Upper lobe of left lung (tissue), 4 donors: ENCODE data around the gene MS4A3.

Experiments used
- EP300 ChIP-seq, 4 donors: sonication (generic); formaldehyde crosslinking; IDR thresholded peaks; one replicate each; pipeline ENCODE4 v1.5.1; 2017; ENCODE audit warnings: antibody characterized with exemption in 4 of 4, control low read depth in 2 of 4
- POLR2A ChIP-seq, 4 donors: fragments of 450-650 bp; IDR thresholded peaks; one replicate each; pipeline ENCODE4 v1.5.1; 2016 to 2017; ENCODE audit warnings: antibody characterized with exemption in 4 of 4, mild to moderate bottlenecking in 2 of 4
- TF ChIP-seq, protein P1 (sequence below), 6 experiments: fragments of 450-650 bp in 4 of 6; fragments of 200-600 bp in 2 of 6; sonication (generic) in 2 of 6; IDR thresholded peaks; one replicate each; pipeline ENCODE4 v1.5.1; 2016 to 2019; ENCODE audit warnings: antibody characterized with exemption in 6 of 6

DNA sequence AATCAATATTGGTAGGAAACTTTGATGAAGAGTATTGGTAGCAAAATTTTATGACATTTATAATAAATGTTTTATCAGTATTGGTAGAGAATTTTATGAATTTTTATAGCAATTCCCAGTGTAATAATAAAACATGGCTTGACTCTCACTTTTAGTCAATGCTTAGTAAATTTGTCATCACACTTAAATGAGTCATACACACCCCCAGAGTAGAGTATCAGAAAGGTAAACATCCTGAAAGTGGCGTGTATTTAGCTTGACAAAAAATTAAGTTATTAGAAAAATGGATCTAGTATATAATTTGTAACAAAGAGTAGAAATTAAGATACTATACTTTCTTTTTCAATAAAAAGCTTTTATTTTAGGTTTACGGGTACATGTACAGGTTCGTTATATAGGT is 2.6 kb downstream of the MS4A3 start:
- TF ChIP-seq EP300 (IDR thresholded peaks at IDR 0.05): no peak
- TF ChIP-seq, protein P1, sequence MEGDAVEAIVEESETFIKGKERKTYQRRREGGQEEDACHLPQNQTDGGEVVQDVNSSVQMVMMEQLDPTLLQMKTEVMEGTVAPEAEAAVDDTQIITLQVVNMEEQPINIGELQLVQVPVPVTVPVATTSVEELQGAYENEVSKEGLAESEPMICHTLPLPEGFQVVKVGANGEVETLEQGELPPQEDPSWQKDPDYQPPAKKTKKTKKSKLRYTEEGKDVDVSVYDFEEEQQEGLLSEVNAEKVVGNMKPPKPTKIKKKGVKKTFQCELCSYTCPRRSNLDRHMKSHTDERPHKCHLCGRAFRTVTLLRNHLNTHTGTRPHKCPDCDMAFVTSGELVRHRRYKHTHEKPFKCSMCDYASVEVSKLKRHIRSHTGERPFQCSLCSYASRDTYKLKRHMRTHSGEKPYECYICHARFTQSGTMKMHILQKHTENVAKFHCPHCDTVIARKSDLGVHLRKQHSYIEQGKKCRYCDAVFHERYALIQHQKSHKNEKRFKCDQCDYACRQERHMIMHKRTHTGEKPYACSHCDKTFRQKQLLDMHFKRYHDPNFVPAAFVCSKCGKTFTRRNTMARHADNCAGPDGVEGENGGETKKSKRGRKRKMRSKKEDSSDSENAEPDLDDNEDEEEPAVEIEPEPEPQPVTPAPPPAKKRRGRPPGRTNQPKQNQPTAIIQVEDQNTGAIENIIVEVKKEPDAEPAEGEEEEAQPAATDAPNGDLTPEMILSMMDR (IDR thresholded peaks at IDR 0.05): no peak
- no peak for TF ChIP-seq POLR2A (IDR thresholded peaks at IDR 0.05)
